ENCODE measurements around the gene SRPRA.
"Not testable (repeated sequence)": the region's sequence is repeated elsewhere in the genome, so short reads cannot be mapped to it uniquely, and the experiment has no call there.

Gene SRPRA

GRCh38 chr11:126268708-126269579 is at the start of gene SRPRA, which contains the start of gene FOXRED1:
TSS of gene SRPRA (minus strand) at chr11:126268895. CDS start at chr11:126268804, 91 bp downstream.
TSS of gene FOXRED1 (plus strand) at chr11:126269154. CDS start at chr11:126269207, 53 bp downstream.
- DNase-seq (ENCODE audit: low read depth in 2 of 2), result peak; percentile 99 to 100

- DNase-seq (ENCODE audit: low read depth in 2 of 2), result no peak
These were observed 49.3 kb upstream of the SRPRA start for GRCh38 chr11:126317756-126318573.

GRCh38 chr11:126317432-126317755 is 48.7 kb upstream of the SRPRA start:
- no peak for DNase-seq (ENCODE audit: low read depth in 2 of 2)

GRCh38 chr11:126313826-126314225 is 45.1 kb upstream of the SRPRA start:
- DNase-seq (ENCODE audit: low read depth in 2 of 2), result no peak

- no peak for DNase-seq (ENCODE audit: low read depth in 2 of 2)
These were observed 44.3 kb upstream of the SRPRA start for GRCh38 chr11:126312961-126313360.

- no peak for DNase-seq (ENCODE audit: low read depth in 2 of 2)
These were observed 43.0 kb upstream of the SRPRA start for GRCh38 chr11:126311401-126312291.

GRCh38 chr11:126310992-126311310 is 42.3 kb upstream of the SRPRA start:
- DNase-seq (ENCODE audit: low read depth in 2 of 2), result no peak

- DNase-seq (ENCODE audit: low read depth in 2 of 2), result peak in 1 of 2 donors; percentile 50
These were observed 41.7 kb upstream of the SRPRA start for GRCh38 chr11:126310200-126310991.

GRCh38 chr11:126308771-126309170 is 40.1 kb upstream of the SRPRA start:
- not testable (repeated sequence) for DNase-seq (ENCODE audit: low read depth in 2 of 2)

GRCh38 chr11:126308271-126308671 is 39.6 kb upstream of the SRPRA start:
- no peak for DNase-seq (ENCODE audit: low read depth in 2 of 2)

- no peak for DNase-seq (ENCODE audit: low read depth in 2 of 2)
These were observed 39.0 kb upstream of the SRPRA start for GRCh38 chr11:126307706-126308105.

GRCh38 chr11:126305699-126306098 is 37.0 kb upstream of the SRPRA start:
- no peak for DNase-seq (ENCODE audit: low read depth in 2 of 2)

GRCh38 chr11:126304457-126305075 is 35.9 kb upstream of the SRPRA start:
- no peak for DNase-seq (ENCODE audit: low read depth in 2 of 2)

- peak; percentile 74 to 84 for DNase-seq (ENCODE audit: low read depth in 2 of 2)
These were observed 35.1 kb upstream of the SRPRA start, which contains the start of gene DCPS for GRCh38 chr11:126303623-126304456. TSS of gene DCPS (plus strand) at chr11:126304060. CDS start at chr11:126304081, 21 bp downstream.

- no peak for DNase-seq (ENCODE audit: low read depth in 2 of 2)
These were observed 28.3 kb upstream of the SRPRA start for GRCh38 chr11:126297004-126297403.

GRCh38 chr11:126293726-126294125 is 25.0 kb upstream of the SRPRA start:
- no peak for DNase-seq (ENCODE audit: low read depth in 2 of 2)

GRCh38 chr11:126290887-126291286 is 22.2 kb upstream of the SRPRA start:
- no peak for DNase-seq (ENCODE audit: low read depth in 2 of 2)

- no peak for DNase-seq (ENCODE audit: low read depth in 2 of 2)
These were observed 19.5 kb upstream of the SRPRA start for GRCh38 chr11:126288237-126288636.

- DNase-seq (ENCODE audit: low read depth in 2 of 2), result peak; percentile 85 to 86
These were observed 16.1 kb upstream of the SRPRA start for GRCh38 chr11:126284829-126285228.

Data from stimulated activated CD4-positive, alpha-beta T cell treated with anti-CD3 and anti-CD28 coated beads, Interleukin-4, amount 100 ng/mL, for 48 hours (primary cell).